OCI-LY7 (cell line): ENCODE results near the gene EME2. TPM values are rescaled to one million over a fixed set of nuclear protein-coding genes. Genes with fewer than 3 reads are reported as not detected.

Experiments
- Bru-seq: library from RNA; stranded (reverse); fragments of 400-500 nt; gene quantifications from one replicate; lab custom pipeline; 2021; lab: Mats Ljungman, UMichigan
- BruChase-seq, 2 experiments: library from RNA; stranded (reverse); fragments of 400-500 nt; gene quantifications; one replicate each; lab custom pipeline; 2021; lab: Mats Ljungman, UMichigan
- BruUV-seq: library from RNA; stranded (reverse); fragments of 400-500 nt; replicated peaks from 2 replicates; lab custom pipeline; 2021; lab: Mats Ljungman, UMichigan
- CTCF ChIA-PET: fragments of 300-600 bp; sonication (Branson Sonifier 250); formaldehyde crosslinking; loops from one replicate; lab custom pipeline; 2022; ENCODE audit warnings: antibody characterized with exemption; ENCODE audit not compliant: unreplicated experiment; lab: Charles Lee
- POLR2A ChIA-PET: fragments of 300-600 bp; sonication (Branson Sonifier 250); formaldehyde crosslinking; loops from one replicate; lab custom pipeline; 2022; ENCODE audit warnings: antibody characterized with exemption; lab: Charles Lee
- DNase-seq: peaks from one replicate; pipeline ENCODE4 v3.0.0-alpha.2; 2015; ENCODE audit warnings: low spot score
- H2AFZ ChIP-seq: fragments of 200-600 bp; sonication (generic), shearing (Covaris generic); 2 replicates; pipeline ENCODE4 v1.6.1; 2014; ENCODE audit warnings: mild to moderate bottlenecking, antibody characterized with exemption, low read length, moderate library complexity
- H3K27ac ChIP-seq: fragments of 200-600 bp; sonication (generic); 2 replicates; pipeline ENCODE4 v1.5.1; 2014; ENCODE audit warnings: mixed run types, low read depth, mild to moderate bottlenecking, moderate library complexity, low read length, inconsistent platforms; ENCODE audit not compliant: poor library complexity, severe bottlenecking
- H3K36me3 ChIP-seq: fragments of 200-600 bp; sonication (generic); 2 replicates; pipeline ENCODE4 v1.6.1; 2014; ENCODE audit warnings: mild to moderate bottlenecking, antibody characterized with exemption, low read length, moderate library complexity, mixed read lengths; ENCODE audit not compliant: insufficient read depth
- H3K4me1 ChIP-seq: fragments of 200-600 bp; sonication (generic); 2 replicates; pipeline ENCODE4 v1.5.1; 2014; ENCODE audit warnings: mild to moderate bottlenecking, low read length; ENCODE audit not compliant: insufficient read depth, poor library complexity, severe bottlenecking
- H3K4me2 ChIP-seq: fragments of 200-600 bp; sonication (generic); 2 replicates; pipeline ENCODE4 v1.6.1; 2014; ENCODE audit warnings: mild to moderate bottlenecking, low read length
- H3K4me3 ChIP-seq: fragments of 200-600 bp; sonication (generic); 2 replicates; pipeline ENCODE4 v1.5.1; 2014; ENCODE audit warnings: mild to moderate bottlenecking, low read depth, low read length; ENCODE audit not compliant: poor library complexity, severe bottlenecking
- H3K79me2 ChIP-seq: fragments of 200-600 bp; sonication (generic); 2 replicates; pipeline ENCODE4 v1.6.1; 2016; ENCODE audit warnings: low read depth, mild to moderate bottlenecking, low read length, moderate library complexity, mixed read lengths; ENCODE audit not compliant: insufficient read depth
- H3K9me2 ChIP-seq: fragments of 200-600 bp; sonication (generic); 2 replicates; pipeline ENCODE4 v1.6.1; 2016; ENCODE audit warnings: mild to moderate bottlenecking, low read length, mixed read lengths; ENCODE audit not compliant: insufficient read depth
- H3K9me3 ChIP-seq: fragments of 200-600 bp; sonication (generic); 2 replicates; pipeline ENCODE4 v1.6.1; 2014; ENCODE audit warnings: mild to moderate bottlenecking, mixed run types, low read length, mixed read lengths
- H4K20me1 ChIP-seq: fragments of 200-600 bp; sonication (generic); 2 replicates; pipeline ENCODE4 v1.6.1; 2014; ENCODE audit warnings: mild to moderate bottlenecking, antibody characterized with exemption, low read length, moderate library complexity, mixed read lengths; ENCODE audit not compliant: insufficient read depth
- EZH2phosphoT487 ChIP-seq: fragments of 200-600 bp; sonication (generic); IDR thresholded peaks from 2 replicates; pipeline ENCODE4 v1.6.1; 2018; ENCODE audit warnings: low read depth, borderline replicate concordance, mild to moderate bottlenecking, mixed run types, antibody characterized with exemption, low read length, moderate library complexity, mixed read lengths
- intact Hi-C: fragments of 100-400 bp; cut with micrococcal nuclease; formaldehyde crosslinking; loops from one replicate; pipeline ENCODE4 v1.10.0; 2022; ENCODE audit not compliant: unreplicated experiment
- long read RNA-seq: library from polyadenylated mRNA; stranded (forward); transcript quantifications from one replicate; pipeline ENCODE4 v2.0.0, GENCODE V29; 2022
- total RNA-seq, 2 experiments: library from RNA; depleted of rRNA in 1 of 2; stranded (reverse); fragments of >200 nt in 1 of 2; shearing (Covaris generic) in 1 of 2; gene quantifications; 2 replicates each; pipeline ENCODE4 v1.2.3, GENCODE V29; 2014 to 2022
- TF ChIP-seq, protein P1 (sequence below): fragments of 200-600 bp; sonication (generic); conservative IDR thresholded peaks from 2 replicates; pipeline ENCODE4 v1.5.1; 2014; ENCODE audit warnings: mild to moderate bottlenecking, antibody characterized with exemption, low read length, moderate library complexity, mixed read lengths

Gene EME2, protein sequence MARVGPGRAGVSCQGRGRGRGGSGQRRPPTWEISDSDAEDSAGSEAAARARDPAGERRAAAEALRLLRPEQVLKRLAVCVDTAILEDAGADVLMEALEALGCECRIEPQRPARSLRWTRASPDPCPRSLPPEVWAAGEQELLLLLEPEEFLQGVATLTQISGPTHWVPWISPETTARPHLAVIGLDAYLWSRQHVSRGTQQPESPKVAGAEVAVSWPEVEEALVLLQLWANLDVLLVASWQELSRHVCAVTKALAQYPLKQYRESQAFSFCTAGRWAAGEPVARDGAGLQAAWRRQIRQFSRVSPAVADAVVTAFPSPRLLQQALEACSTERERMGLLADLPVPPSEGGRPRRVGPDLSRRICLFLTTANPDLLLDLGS
- total RNA-seq (2014; rRNA removed; shearing (Covaris generic)): 22.0 and 23.8 TPM in 2 replicates
- 48.5 and 51.8 TPM in 2 replicates for total RNA-seq (2022)
- Bru-seq, nascent RNA: percentile 56 among the genes with signal in this experiment
- percentile 77 among the genes with signal in this experiment for BruChase-seq, experiment 1, labeled RNA remaining after a 6-hour chase
- BruChase-seq, experiment 2, labeled RNA remaining after a 2-hour chase: percentile 71 among the genes with signal in this experiment
- long read RNA-seq, full-length matches to known transcripts: 4 of 50 reads
- long read RNA-seq, partial matches to known transcripts: 44 of 50 reads
- long read RNA-seq, other reads (novel, unspliced or antisense): 2 of 50 reads

- Histone ChIP-seq H3K9me2 (no peaks in the 10 kb centered on the region), H2AFZ (peak within 1 kb of the TSS; percentile 40; the same call in 1 of the 2 replicates), H3K9me3 (no peaks in the 10 kb centered on the region), H3K36me3 (peaks cover 67% of the 10 kb centered on the region), H3K4me3 (peak within 1 kb of the TSS; percentile 98), H3K27ac (peak within 1 kb of the TSS; percentile 89), H3K79me2 (peaks cover 26% of the 10 kb centered on the region; the same call in 1 of the 2 replicates), H3K4me1 (peaks cover 23% of the 10 kb centered on the region), H3K4me2 (peak within 1 kb of the TSS; percentile 100), H4K20me1 (no peaks in the 10 kb centered on the region)
- ChIA-PET POLR2A (interaction anchor here (0.6 to 1.9 kb wide), 2 partner anchors 10 to 56 kb away, joined by 3 to 9 read pairs; partner anchors contain the start of genes NUBP2 and SPSB3), CTCF (no interaction called here)
- BruUV-seq: TSS peak; percentile 29
- TF ChIP-seq, protein P1, sequence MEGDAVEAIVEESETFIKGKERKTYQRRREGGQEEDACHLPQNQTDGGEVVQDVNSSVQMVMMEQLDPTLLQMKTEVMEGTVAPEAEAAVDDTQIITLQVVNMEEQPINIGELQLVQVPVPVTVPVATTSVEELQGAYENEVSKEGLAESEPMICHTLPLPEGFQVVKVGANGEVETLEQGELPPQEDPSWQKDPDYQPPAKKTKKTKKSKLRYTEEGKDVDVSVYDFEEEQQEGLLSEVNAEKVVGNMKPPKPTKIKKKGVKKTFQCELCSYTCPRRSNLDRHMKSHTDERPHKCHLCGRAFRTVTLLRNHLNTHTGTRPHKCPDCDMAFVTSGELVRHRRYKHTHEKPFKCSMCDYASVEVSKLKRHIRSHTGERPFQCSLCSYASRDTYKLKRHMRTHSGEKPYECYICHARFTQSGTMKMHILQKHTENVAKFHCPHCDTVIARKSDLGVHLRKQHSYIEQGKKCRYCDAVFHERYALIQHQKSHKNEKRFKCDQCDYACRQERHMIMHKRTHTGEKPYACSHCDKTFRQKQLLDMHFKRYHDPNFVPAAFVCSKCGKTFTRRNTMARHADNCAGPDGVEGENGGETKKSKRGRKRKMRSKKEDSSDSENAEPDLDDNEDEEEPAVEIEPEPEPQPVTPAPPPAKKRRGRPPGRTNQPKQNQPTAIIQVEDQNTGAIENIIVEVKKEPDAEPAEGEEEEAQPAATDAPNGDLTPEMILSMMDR: no peak
- TF ChIP-seq EZH2phosphoT487: no peak
- DNase-seq: no peak
- intact Hi-C loops: loop anchor here (2.0 to 5.0 kb wide), 2 partner anchors 66 to 160 kb away; partner anchors contain the start of genes CRAMP1, IFT140 and MAPK8IP3
These were observed at the start of gene EME2 for GRCh38 chr16:1772362-1772907. EME2 (plus strand) TSS chr16:1772810; CDS start chr16:1773228, 418 bp downstream.

DNA sequence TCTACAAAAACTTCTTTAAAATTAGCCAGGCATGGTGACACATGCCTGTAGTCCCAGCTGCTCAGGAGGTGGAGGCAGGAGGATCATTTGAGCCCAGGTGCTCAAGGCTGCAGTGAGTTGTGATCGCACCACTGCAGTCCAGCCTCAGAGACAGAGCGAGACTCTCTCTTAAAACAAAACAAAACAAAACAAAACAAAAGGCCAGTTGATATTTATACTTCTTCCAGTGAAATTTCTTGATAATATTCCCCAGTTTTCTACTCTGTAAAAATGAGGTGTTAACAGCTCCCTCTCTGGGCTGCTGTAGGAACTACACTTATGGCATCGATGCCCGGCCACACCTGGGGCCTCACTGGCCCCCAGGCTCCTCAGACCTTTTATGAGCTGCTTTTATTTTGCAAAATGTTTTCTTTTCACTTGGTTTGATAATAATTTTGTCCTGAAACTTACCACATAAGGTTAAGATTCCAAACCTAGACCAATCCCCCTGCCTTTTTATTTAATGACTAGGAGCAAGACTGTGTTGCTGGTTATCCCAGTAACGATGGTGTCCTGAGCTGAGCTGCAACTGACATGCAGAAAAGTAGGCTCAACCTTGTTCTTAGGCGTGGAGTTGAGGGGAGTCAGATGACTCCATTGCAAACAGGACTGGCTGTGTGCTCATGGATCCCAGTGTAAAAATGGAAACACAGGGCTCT lies 49.0 kb upstream of the EME2 start:
- no peak overlapping the region for H3K27ac ChIP-seq
- CTCF ChIA-PET: interaction anchor here (0.6 to 0.8 kb wide), 3 partner anchors 12 to 18 kb away, joined by 3 to 4 read pairs (median 3); no protein-coding TSS in a partner anchor
- POLR2A ChIA-PET: interaction anchor here (1.3 kb wide), 1 partner anchor 12 kb away, joined by 4 read pairs; no protein-coding TSS in a partner anchor

More for the DNA sequence above, 49.0 kb upstream of the EME2 start:
- no peak overlapping the region for H2AFZ ChIP-seq
- peaks cover 20% of the 10 kb centered on the region; the same call in 1 of the 2 replicates for H3K79me2 ChIP-seq
- peaks cover 32% of the 10 kb centered on the region for H3K36me3 ChIP-seq
- H3K9me3 ChIP-seq: no peaks in the 10 kb centered on the region
- intact Hi-C loops: no loop called here
- no peak overlapping the region for H3K4me2 ChIP-seq
- 0 out of 2 replicates have a peak, but pooled peaks cover 4% of the 10 kb centered on the region for H4K20me1 ChIP-seq
- H3K4me1 ChIP-seq: peaks cover 12% of the 10 kb centered on the region
- no peaks in the 10 kb centered on the region for H3K9me2 ChIP-seq
- no TSS peak for BruUV-seq
- H3K4me3 ChIP-seq: no peak overlapping the region
- peak; percentile 59 for DNase-seq
- TF ChIP-seq EZH2phosphoT487: no peak
- TF ChIP-seq, protein P1: peak; percentile 90
